ENCODE results near the gene HECTD4. TPM values are rescaled to one million over a fixed set of nuclear protein-coding genes. Genes with fewer than 3 reads are reported as not detected.

Gene HECTD4
- total and polyA plus RNA-seq, 9 of the 15 experiments (the other 6 are each of a cell fraction or from before 2014, with no cell fraction given): 3.5 to 33.3 (median 13.5) TPM

DNA sequence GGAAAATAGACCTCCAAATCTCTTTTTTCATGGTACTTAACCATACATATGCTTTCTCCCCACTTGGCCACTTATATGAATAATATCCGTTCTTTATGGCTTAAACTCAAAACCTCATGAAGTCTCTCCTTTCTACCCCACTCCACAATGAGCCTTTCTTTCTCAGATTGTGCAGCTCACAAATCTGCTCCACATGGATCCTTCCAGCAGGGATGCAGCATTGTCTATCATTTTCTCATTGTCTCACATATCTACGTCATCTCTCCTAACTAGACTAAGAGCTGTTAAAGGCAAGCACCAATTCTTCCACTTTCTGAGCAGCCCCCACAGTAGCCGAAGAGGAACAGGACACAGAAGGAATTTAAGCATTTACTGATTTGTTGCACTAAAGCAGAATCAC is 106.4 kb downstream of the HECTD4 start:
- Histone ChIP-seq H3K27ac (ENCODE audit: extremely low read depth, low read depth, low read length) (no peak overlapping the region), H3K9me3 (replicated peaks; ENCODE audit: control insufficient read depth, insufficient read depth, low read depth, low read length) (no peaks in the 10 kb centered on the region), H3K27me3 (ENCODE audit: control insufficient read depth in 2 of 2, insufficient read depth in 2 of 2, low read length in 2 of 2) (no peaks in the 10 kb centered on the region), H4K20me1 (replicated peaks; ENCODE audit: control insufficient read depth, insufficient read depth, low read length) (no peaks in the 10 kb centered on the region), H3K4me1 (replicated peaks in 1 of 2; ENCODE audit: control insufficient read depth in 2 of 2, insufficient read depth in 2 of 2, low read length in 2 of 2) (no peaks in the 10 kb centered on the region), H3K9me1 (ENCODE audit: control insufficient read depth, insufficient read depth, low read length) (no peaks in the 10 kb centered on the region), H3K79me2 (ENCODE audit: control insufficient read depth, insufficient read depth, low read length) (no peaks in the 10 kb centered on the region), H2AFZ (ENCODE audit: low read depth, low read length) (no peak overlapping the region), H3K36me3 (ENCODE audit: control insufficient read depth, insufficient read depth, low read length) (peaks cover 38% of the 10 kb centered on the region; the same call in 2 of the 3 replicates), H3K9ac (ENCODE audit: insufficient read depth in 1 of 2, low read depth in 2 of 2, low read length in 2 of 2) (no peak overlapping the region), H3K4me3 (no peak overlapping the region), H3K4me2 (ENCODE audit: insufficient read depth, low read length) (no peak overlapping the region)
- 96% methylated on average over 3 of the region's 3 CpGs for WGBS (ENCODE audit: insufficient coverage, low coverage, missing lambda C conversion rate)
- no TSS peak for BruUV-seq (replicated peaks)
- ATAC-seq (no peak), DNase-seq (ENCODE audit: extremely low read depth in 1 of 4, low spot score in 3 of 4) (no peak), FAIRE-seq (no peak)
- in situ Hi-C loops (cut with MboI): no loop called here
- CTCF ChIA-PET (ENCODE audit: low intra/inter-chr PET ratio): no interaction called here
- intact Hi-C loops (cut with micrococcal nuclease): no loop called here
- POLR2A ChIA-PET: interaction anchor here (0.7 to 0.9 kb wide), 2 partner anchors 13 to 1994 kb away, joined by 3 read pairs; no protein-coding TSS in a partner anchor
- TF ChIP-seq, protein P1, sequence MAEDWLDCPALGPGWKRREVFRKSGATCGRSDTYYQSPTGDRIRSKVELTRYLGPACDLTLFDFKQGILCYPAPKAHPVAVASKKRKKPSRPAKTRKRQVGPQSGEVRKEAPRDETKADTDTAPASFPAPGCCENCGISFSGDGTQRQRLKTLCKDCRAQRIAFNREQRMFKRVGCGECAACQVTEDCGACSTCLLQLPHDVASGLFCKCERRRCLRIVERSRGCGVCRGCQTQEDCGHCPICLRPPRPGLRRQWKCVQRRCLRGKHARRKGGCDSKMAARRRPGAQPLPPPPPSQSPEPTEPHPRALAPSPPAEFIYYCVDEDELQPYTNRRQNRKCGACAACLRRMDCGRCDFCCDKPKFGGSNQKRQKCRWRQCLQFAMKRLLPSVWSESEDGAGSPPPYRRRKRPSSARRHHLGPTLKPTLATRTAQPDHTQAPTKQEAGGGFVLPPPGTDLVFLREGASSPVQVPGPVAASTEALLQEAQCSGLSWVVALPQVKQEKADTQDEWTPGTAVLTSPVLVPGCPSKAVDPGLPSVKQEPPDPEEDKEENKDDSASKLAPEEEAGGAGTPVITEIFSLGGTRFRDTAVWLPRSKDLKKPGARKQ (CRISPR knock-in tag; IDR thresholded peaks at IDR 0.05): no peak
- no peak for TF ChIP-seq SIX5 (IDR thresholded peaks at IDR 0.05; ENCODE audit: borderline replicate concordance in 1 of 2, insufficient read depth in 1 of 2, low read depth in 1 of 2, low read length in 2 of 2)
- no peak for TF ChIP-seq MXI1 (IDR thresholded peaks at IDR 0.05; ENCODE audit: low read depth, low read length)
- TF ChIP-seq NFIX (CRISPR knock-in tag; IDR thresholded peaks at IDR 0.05; ENCODE audit: low read depth): no peak
- no peak for TF ChIP-seq BCL6 (CRISPR knock-in tag; IDR thresholded peaks at IDR 0.05)
- TF ChIP-seq ZNF584 (CRISPR knock-in tag; IDR thresholded peaks at IDR 0.05; ENCODE audit: low read depth): no peak
- TF ChIP-seq GATAD2A (IDR thresholded peaks at IDR 0.05): no peak
- TF ChIP-seq, protein P2, sequence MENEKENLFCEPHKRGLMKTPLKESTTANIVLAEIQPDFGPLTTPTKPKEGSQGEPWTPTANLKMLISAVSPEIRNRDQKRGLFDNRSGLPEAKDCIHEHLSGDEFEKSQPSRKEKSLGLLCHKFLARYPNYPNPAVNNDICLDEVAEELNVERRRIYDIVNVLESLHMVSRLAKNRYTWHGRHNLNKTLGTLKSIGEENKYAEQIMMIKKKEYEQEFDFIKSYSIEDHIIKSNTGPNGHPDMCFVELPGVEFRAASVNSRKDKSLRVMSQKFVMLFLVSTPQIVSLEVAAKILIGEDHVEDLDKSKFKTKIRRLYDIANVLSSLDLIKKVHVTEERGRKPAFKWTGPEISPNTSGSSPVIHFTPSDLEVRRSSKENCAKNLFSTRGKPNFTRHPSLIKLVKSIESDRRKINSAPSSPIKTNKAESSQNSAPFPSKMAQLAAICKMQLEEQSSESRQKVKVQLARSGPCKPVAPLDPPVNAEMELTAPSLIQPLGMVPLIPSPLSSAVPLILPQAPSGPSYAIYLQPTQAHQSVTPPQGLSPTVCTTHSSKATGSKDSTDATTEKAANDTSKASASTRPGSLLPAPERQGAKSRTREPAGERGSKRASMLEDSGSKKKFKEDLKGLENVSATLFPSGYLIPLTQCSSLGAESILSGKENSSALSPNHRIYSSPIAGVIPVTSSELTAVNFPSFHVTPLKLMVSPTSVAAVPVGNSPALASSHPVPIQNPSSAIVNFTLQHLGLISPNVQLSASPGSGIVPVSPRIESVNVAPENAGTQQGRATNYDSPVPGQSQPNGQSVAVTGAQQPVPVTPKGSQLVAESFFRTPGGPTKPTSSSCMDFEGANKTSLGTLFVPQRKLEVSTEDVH (IDR thresholded peaks at IDR 0.05; ENCODE audit: low read depth, partially characterized antibody): no peak
- no peak for TF ChIP-seq KDM5B (IDR thresholded peaks at IDR 0.05; ENCODE audit: insufficient replicate concordance, low read depth, low read length)
- TF ChIP-seq GTF2F1 (IDR thresholded peaks at IDR 0.05; ENCODE audit: low read depth, low read length): no peak
- TF ChIP-seq BACH1 (tag; IDR thresholded peaks at IDR 0.05): no peak
- TF ChIP-seq, protein P3, sequence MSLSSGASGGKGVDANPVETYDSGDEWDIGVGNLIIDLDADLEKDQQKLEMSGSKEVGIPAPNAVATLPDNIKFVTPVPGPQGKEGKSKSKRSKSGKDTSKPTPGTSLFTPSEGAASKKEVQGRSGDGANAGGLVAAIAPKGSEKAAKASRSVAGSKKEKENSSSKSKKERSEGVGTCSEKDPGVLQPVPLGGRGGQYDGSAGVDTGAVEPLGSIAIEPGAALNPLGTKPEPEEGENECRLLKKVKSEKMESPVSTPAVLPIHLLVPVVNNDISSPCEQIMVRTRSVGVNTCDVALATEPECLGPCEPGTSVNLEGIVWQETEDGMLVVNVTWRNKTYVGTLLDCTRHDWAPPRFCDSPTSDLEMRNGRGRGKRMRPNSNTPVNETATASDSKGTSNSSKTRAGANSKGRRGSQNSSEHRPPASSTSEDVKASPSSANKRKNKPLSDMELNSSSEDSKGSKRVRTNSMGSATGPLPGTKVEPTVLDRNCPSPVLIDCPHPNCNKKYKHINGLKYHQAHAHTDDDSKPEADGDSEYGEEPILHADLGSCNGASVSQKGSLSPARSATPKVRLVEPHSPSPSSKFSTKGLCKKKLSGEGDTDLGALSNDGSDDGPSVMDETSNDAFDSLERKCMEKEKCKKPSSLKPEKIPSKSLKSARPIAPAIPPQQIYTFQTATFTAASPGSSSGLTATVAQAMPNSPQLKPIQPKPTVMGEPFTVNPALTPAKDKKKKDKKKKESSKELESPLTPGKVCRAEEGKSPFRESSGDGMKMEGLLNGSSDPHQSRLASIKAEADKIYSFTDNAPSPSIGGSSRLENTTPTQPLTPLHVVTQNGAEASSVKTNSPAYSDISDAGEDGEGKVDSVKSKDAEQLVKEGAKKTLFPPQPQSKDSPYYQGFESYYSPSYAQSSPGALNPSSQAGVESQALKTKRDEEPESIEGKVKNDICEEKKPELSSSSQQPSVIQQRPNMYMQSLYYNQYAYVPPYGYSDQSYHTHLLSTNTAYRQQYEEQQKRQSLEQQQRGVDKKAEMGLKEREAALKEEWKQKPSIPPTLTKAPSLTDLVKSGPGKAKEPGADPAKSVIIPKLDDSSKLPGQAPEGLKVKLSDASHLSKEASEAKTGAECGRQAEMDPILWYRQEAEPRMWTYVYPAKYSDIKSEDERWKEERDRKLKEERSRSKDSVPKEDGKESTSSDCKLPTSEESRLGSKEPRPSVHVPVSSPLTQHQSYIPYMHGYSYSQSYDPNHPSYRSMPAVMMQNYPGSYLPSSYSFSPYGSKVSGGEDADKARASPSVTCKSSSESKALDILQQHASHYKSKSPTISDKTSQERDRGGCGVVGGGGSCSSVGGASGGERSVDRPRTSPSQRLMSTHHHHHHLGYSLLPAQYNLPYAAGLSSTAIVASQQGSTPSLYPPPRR (CRISPR knock-in tag; IDR thresholded peaks at IDR 0.05; ENCODE audit: borderline replicate concordance): no peak
- TF ChIP-seq MECOM (CRISPR knock-in tag; IDR thresholded peaks at IDR 0.05): no peak
- no peak for TF ChIP-seq NFE2L1 (tag; IDR thresholded peaks at IDR 0.05; ENCODE audit: borderline replicate concordance, low read depth)

All from K562 (cell line).